Measurements from ENCODE around the gene GFAP. TPM values are rescaled to one million over a fixed set of nuclear protein-coding genes. Genes with fewer than 3 reads are reported as not detected.

The GFAP gene
- total and polyA plus RNA-seq, 7 experiments from 2014 or later, result 0.16 TPM; not detected in 6

DNA sequence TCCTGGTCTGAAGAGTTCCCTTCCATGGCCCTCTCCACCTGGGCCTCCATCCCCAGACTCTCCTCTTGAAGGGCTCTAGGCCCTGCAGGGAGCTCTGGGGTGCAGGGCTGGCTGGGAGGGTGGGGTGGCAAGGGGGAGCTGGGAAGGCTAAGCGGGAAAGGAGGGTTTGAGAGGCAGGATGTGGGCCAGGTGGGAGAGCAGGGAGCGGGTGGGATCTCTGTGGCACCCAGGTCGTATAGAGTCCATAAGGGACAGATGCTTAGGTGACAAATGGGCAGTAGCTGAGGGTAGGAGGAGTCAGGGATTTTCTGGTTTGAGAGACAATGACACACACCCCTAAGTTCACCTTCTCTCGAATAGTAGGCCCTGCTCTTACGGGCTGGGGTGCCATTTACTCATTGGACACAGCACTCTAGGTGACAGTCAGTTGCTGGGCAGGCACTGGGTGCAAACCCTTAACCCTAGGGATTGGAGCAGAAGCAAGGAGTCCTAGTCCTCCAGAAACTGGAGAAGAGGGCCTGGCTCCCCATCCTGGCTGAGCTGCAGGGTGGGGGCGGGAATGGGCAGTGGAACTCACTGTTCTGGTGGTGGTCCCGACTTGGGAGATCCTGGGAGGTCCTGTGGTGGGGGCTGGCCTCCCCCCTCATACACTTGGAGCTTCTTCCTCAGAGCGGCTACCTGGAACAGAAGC, 16.9 kb upstream of the GFAP start:
- Histone ChIP-seq H3K4me1 (ENCODE audit: control insufficient read depth in 2 of 2, insufficient read depth in 2 of 2, low read length in 2 of 2) (no peaks in the 10 kb centered on the region), H3K27me3 (ENCODE audit: control insufficient read depth in 2 of 2, insufficient read depth in 2 of 2, low read length in 2 of 2) (no peaks in the 10 kb centered on the region), H3K9me3 (ENCODE audit: control insufficient read depth in 2 of 3, low read length in 3 of 3) (no peaks in the 10 kb centered on the region), H3K27ac (ENCODE audit: low read depth, low read length) (no peak overlapping the region), H3K4me3 (ENCODE audit: low read length) (no peak overlapping the region), H3K36me3 (ENCODE audit: control insufficient read depth in 2 of 3, insufficient read depth in 3 of 3, low read length in 3 of 3) (no peaks in the 10 kb centered on the region)
- POLR2A ChIA-PET, result interaction anchor here (1.0 kb wide), 1 partner anchor 33 kb away, joined by 3 read pairs; the partner anchor contains the start of gene EFTUD2
- ATAC-seq, result no peak
- Mint-ChIP-seq H3K9me3 (no peaks in the 10 kb centered on the region), H3K36me3 (peaks cover 0 to 15% (median 0%) of the 10 kb centered on the region in 5 donors), H3K27ac (no peak overlapping the region), H3K27me3 (no peaks in the 10 kb centered on the region), H3K4me3 (no peak overlapping the region), H3K4me1 (peaks cover 0 to 2% (median 0%) of the 10 kb centered on the region in 7 donors)
- CTCF ChIA-PET, result no interaction called here
- intact Hi-C loops (cut with micrococcal nuclease), result no loop called here
- DNase-seq, result no peak

DNA sequence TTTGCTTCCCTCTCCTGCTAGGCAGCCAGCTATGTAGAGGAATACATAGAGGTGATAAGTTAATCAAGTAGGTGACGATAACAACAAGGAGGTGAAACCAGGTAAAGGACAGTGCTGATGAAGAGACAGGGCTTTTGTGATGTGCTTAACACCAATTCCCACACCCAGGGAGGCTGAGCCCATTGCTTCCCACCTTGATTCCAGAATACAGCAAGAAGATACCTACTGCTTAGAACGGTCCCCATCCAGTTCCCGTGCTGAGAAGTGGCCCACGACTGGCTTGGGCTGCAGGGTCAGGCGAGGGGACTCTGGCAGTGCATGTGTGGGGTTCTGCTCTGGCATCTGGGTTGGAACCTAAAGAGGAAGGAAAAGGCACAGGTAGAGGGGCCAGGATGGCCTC, 16.1 kb upstream of the GFAP start:
- intact Hi-C loops (cut with micrococcal nuclease), result no loop called here

DNA sequence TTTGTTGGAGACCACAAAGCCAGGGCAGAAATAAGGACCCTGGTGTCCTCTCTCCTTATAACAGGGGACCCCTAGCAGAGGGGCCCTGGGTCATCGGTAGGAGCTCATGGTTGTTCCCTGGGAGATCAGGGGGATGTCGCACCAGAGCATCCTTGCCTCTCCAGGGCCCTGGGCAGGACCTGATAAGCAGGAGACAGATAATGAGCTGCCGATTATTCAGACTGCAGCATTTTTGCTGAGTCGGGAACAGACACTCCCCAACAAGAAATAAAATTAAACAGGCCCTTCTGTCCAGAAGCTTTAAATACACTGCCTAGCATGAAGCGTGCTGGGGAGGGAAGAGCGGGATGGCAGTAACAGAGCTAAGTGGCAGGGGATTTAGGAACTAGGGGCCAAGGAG, 15.4 kb upstream of the GFAP start:
- Histone ChIP-seq H3K36me3 (ENCODE audit: control insufficient read depth in 2 of 3, insufficient read depth in 3 of 3, low read length in 3 of 3) (no peaks in the 10 kb centered on the region), H3K4me3 (ENCODE audit: low read length) (no peak overlapping the region), H3K27me3 (ENCODE audit: control insufficient read depth in 2 of 2, insufficient read depth in 2 of 2, low read length in 2 of 2) (no peaks in the 10 kb centered on the region), H3K27ac (ENCODE audit: low read depth, low read length) (no peak overlapping the region), H3K4me1 (ENCODE audit: control insufficient read depth in 2 of 2, insufficient read depth in 2 of 2, low read length in 2 of 2) (no peaks in the 10 kb centered on the region), H3K9me3 (ENCODE audit: control insufficient read depth in 2 of 3, low read length in 3 of 3) (no peaks in the 10 kb centered on the region)
- ChIA-PET CTCF (interaction anchor here (1.6 kb wide), 1 partner anchor 10 kb away, joined by 5 read pairs; no protein-coding TSS in a partner anchor), POLR2A (no interaction called here)
- DNase-seq (no peak), ATAC-seq (no peak)
- Mint-ChIP-seq H3K4me1 (peaks cover 0 to 2% (median 0%) of the 10 kb centered on the region in 7 donors), H3K27me3 (no peaks in the 10 kb centered on the region), H3K9me3 (no peaks in the 10 kb centered on the region), H3K4me3 (no peak overlapping the region), H3K27ac (no peak overlapping the region), H3K36me3 (peaks cover 0 to 15% (median 0%) of the 10 kb centered on the region in 5 donors)
- intact Hi-C loops (cut with micrococcal nuclease), result no loop called here

More for the DNA sequence above, 16.1 kb upstream of the GFAP start:
- peaks cover 0 to 16% (median 0%) of the 10 kb centered on the region in 5 donors for H3K36me3 Mint-ChIP-seq
- Histone ChIP-seq H3K27ac (ENCODE audit: low read depth, low read length) (no peak overlapping the region), H3K36me3 (ENCODE audit: control insufficient read depth in 2 of 3, insufficient read depth in 3 of 3, low read length in 3 of 3) (no peaks in the 10 kb centered on the region), H3K9me3 (ENCODE audit: control insufficient read depth in 2 of 3, low read length in 3 of 3) (no peaks in the 10 kb centered on the region), H3K27me3 (ENCODE audit: control insufficient read depth in 2 of 2, insufficient read depth in 2 of 2, low read length in 2 of 2) (no peaks in the 10 kb centered on the region), H3K4me1 (ENCODE audit: control insufficient read depth in 2 of 2, insufficient read depth in 2 of 2, low read length in 2 of 2) (no peaks in the 10 kb centered on the region), H3K4me3 (ENCODE audit: low read length) (no peak overlapping the region)
- no peaks in the 10 kb centered on the region for H3K9me3 Mint-ChIP-seq
- ATAC-seq (no peak), DNase-seq (no peak)
- CTCF ChIA-PET, result interaction anchor here (1.6 kb wide), 1 partner anchor 11 kb away, joined by 5 read pairs; no protein-coding TSS in a partner anchor
- POLR2A ChIA-PET, result interaction anchor here (1.0 kb wide), 1 partner anchor 33 kb away, joined by 3 read pairs; the partner anchor contains the start of gene EFTUD2
- H3K4me1 Mint-ChIP-seq, result peaks cover 0 to 2% (median 0%) of the 10 kb centered on the region in 7 donors
- H3K27ac Mint-ChIP-seq, result peak overlapping the region in 1 of 9 donors; percentile 54
- no peaks in the 10 kb centered on the region for H3K27me3 Mint-ChIP-seq
- H3K4me3 Mint-ChIP-seq, result no peak overlapping the region

DNA sequence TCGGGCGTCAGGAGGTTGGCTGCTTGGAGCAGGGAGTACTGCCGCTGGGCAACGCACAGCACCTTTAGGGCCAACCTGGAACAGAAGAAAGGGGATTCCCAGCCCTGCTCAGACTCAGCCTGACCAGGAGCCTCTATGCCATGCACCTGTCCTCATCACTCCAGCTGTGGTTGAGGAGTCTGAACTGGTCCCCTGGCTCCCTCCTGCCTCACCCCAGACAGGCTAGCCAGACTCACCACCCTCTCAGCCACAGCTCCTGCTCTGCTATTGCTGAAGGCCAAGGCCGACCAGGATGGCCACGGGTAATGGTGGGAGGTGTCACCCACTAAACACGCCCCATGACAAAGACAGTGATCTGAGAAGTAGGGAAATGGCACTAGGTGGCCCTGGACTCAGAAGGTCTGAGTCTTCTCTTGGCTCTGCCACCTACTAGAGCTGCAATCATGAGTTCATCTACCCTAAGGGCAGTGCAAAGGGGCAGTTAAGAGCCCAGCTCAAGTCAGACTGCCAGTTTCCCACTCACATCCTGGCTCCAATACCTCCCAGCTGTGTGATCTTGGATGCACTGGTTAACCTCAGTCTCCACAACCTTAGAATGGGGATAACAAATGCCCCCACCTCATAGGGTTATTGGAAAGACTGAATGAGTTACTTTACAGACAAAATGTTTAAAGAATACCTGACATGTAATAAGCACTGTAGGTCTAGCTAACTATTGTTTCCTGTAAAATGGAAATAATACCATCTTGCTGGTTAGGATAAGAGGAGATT, 13.8 kb upstream of the GFAP start:
- no peaks in the 10 kb centered on the region for H3K4me1 ChIP-seq (ENCODE audit: control insufficient read depth in 2 of 2, insufficient read depth in 2 of 2, low read length in 2 of 2)
- Mint-ChIP-seq H3K4me3 (no peak overlapping the region), H3K27ac (no peak overlapping the region), H3K36me3 (peaks cover 0 to 14% (median 0%) of the 10 kb centered on the region in 5 donors), H3K27me3 (no peaks in the 10 kb centered on the region), H3K4me1 (no peaks in the 10 kb centered on the region), H3K9me3 (no peaks in the 10 kb centered on the region)
- H3K27ac ChIP-seq (ENCODE audit: low read depth, low read length), result no peak overlapping the region
- H3K4me3 ChIP-seq (ENCODE audit: low read length), result no peak overlapping the region
- ChIA-PET POLR2A (no interaction called here), CTCF (no interaction called here)
- no peaks in the 10 kb centered on the region for H3K36me3 ChIP-seq (ENCODE audit: control insufficient read depth in 2 of 3, insufficient read depth in 3 of 3, low read length in 3 of 3)
- no peaks in the 10 kb centered on the region for H3K9me3 ChIP-seq (ENCODE audit: control insufficient read depth in 2 of 3, low read length in 3 of 3)
- ATAC-seq (no peak), DNase-seq (no peak)
- no peaks in the 10 kb centered on the region for H3K27me3 ChIP-seq (ENCODE audit: control insufficient read depth in 2 of 2, insufficient read depth in 2 of 2, low read length in 2 of 2)
- intact Hi-C loops (cut with micrococcal nuclease), result no loop called here

DNA sequence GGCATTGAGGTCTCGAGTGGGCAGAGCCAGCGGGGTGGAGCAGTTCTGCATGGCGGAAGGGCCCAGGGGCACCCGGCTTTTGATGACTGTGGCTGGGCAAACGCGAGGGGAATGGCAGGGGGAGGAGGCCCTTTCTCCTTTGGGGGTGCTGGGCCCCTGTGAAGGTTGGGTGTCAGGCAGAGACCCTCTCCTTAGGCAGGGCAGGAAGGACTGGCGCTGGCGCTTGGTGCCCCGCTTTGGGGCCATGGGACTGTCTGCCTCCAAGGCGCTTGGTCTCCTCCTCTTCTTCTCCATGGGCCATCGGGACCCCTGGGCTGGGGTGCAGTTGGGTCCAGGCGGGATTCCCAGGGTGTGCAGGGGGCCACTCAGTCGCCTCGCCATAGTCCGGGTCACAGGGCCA, 12.8 kb upstream of the GFAP start:
- Histone ChIP-seq H3K4me1 (ENCODE audit: control insufficient read depth in 2 of 2, insufficient read depth in 2 of 2, low read length in 2 of 2) (no peaks in the 10 kb centered on the region), H3K36me3 (ENCODE audit: control insufficient read depth in 2 of 3, insufficient read depth in 3 of 3, low read length in 3 of 3) (no peaks in the 10 kb centered on the region), H3K9me3 (ENCODE audit: control insufficient read depth in 2 of 3, low read length in 3 of 3) (no peaks in the 10 kb centered on the region), H3K27me3 (ENCODE audit: control insufficient read depth in 2 of 2, insufficient read depth in 2 of 2, low read length in 2 of 2) (no peaks in the 10 kb centered on the region), H3K27ac (ENCODE audit: low read depth, low read length) (no peak overlapping the region), H3K4me3 (ENCODE audit: low read length) (no peak overlapping the region)
- intact Hi-C loops (cut with micrococcal nuclease), result no loop called here
- peaks cover 0 to 14% (median 0%) of the 10 kb centered on the region in 5 donors for H3K36me3 Mint-ChIP-seq
- H3K27me3 Mint-ChIP-seq, result no peaks in the 10 kb centered on the region
- no peaks in the 10 kb centered on the region for H3K9me3 Mint-ChIP-seq
- ChIA-PET POLR2A (no interaction called here), CTCF (interaction anchor here (0.7 kb wide), 1 partner anchor 602 kb away, joined by 4 read pairs; no protein-coding TSS in a partner anchor)
- no peaks in the 10 kb centered on the region for H3K4me1 Mint-ChIP-seq
- H3K27ac Mint-ChIP-seq, result no peak overlapping the region
- ATAC-seq, result no peak
- no peak for DNase-seq
- H3K4me3 Mint-ChIP-seq, result no peak overlapping the region

DNA sequence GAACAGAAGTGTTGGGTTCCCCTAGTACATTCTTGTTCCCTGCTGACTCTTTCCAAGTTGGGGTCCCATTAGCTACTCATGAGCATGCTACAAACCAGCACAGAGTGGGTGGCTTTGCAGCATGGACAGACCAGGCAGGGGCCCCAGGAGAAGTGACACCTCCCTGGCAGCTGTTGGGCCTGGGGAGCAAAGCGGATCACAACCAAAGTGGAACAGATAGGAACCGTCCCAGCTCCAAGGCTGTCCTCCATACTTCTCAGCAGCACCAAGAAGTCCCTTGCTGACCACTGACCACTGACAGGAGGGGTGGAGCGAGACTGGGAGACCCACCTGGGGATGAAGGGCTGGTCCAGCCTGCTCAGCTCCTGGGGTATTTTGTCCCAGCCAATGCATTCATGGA, 12.4 kb upstream of the GFAP start:
- Mint-ChIP-seq H3K27me3 (peaks cover 0 to 2% (median 2%) of the 10 kb centered on the region in 5 donors), H3K4me3 (no peak overlapping the region), H3K36me3 (peaks cover 0 to 14% (median 0%) of the 10 kb centered on the region in 5 donors), H3K4me1 (no peaks in the 10 kb centered on the region), H3K9me3 (no peaks in the 10 kb centered on the region), H3K27ac (no peak overlapping the region)
- no peaks in the 10 kb centered on the region for H3K27me3 ChIP-seq (ENCODE audit: control insufficient read depth in 2 of 2, insufficient read depth in 2 of 2, low read length in 2 of 2)
- no peaks in the 10 kb centered on the region for H3K4me1 ChIP-seq (ENCODE audit: control insufficient read depth in 2 of 2, insufficient read depth in 2 of 2, low read length in 2 of 2)
- H3K4me3 ChIP-seq (ENCODE audit: low read length), result no peak overlapping the region
- no peaks in the 10 kb centered on the region for H3K36me3 ChIP-seq (ENCODE audit: control insufficient read depth in 2 of 3, insufficient read depth in 3 of 3, low read length in 3 of 3)
- ATAC-seq (no peak), DNase-seq (no peak)
- ChIA-PET CTCF (interaction anchor here (0.7 kb wide), 1 partner anchor 601 kb away, joined by 4 read pairs; no protein-coding TSS in a partner anchor), POLR2A (no interaction called here)
- intact Hi-C loops (cut with micrococcal nuclease), result no loop called here
- no peak overlapping the region for H3K27ac ChIP-seq (ENCODE audit: low read depth, low read length)
- H3K9me3 ChIP-seq (ENCODE audit: control insufficient read depth in 2 of 3, low read length in 3 of 3), result no peaks in the 10 kb centered on the region

All from naive thymus-derived CD4-positive, alpha-beta T cell (primary cell).